Central memory CD4-positive, alpha-beta T cell (primary cell): ENCODE data around the gene DNAH8.

Experiments used
- DNase-seq: peaks from one replicate; pipeline ENCODE4 v3.0.0; 2022

Gene DNAH8

GRCh38 chr6:39078695-39079094 lies 363.6 kb downstream of the DNAH8 start:
- no peak for DNase-seq

DNA sequence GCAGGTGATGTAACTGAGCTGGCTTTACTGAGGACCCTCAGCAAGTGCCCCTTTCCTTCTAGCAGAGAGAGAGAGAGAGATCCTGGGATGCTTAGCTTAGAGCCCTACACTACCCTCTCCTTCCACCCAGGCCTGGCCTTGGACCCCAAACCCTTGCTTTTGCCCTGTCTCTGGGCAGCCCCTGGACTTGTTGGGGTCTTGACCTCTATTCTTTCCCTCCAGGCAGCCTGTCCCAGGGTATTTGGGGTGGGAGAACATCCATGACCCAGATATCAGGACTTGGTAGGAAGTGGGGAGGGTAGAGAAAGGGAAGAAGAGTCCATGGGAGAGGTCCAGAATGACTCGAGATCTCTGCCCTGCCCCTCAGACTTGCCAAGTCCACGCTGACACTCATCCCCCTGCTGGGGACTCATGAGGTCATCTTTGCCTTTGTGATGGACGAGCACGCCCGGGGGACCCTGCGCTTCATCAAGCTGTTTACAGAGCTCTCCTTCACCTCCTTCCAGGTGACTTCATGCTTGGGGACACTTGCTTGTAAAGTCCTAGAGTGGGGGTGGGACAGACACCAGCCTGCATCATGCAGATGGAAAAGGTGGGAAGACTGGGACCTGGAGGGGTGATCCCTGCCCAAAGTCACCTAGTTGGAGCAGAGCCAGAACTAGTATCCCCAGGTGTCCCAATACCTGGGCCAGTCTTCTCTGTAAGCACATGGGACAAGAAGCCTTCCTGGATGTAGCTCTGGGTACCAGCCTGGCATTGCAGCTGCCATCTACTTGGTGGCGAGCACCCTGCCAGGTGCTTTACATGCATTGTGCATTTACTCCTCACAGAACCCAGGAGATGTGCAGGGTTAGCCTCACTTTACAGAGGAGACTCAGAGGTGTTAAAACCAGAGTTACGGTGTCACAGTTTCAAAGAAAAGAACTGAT lies 364.4 kb downstream of the DNAH8 start:
- DNase-seq, result no peak
